Measurements from ENCODE around the gene USP7. TPM values are rescaled to one million over a fixed set of nuclear protein-coding genes. Genes with fewer than 3 reads are reported as not detected.

USP7 gene
- total RNA-seq, 4 donors from 2014 or later = 125 to 139 (median 130) TPM

GRCh38 chr16:8956265-8957062, 7.2 kb downstream of the USP7 start:
- H3K4me1 ChIP-seq = peaks cover 15 to 89% (median 47%) of the 10 kb centered on the region in 4 donors
- no peak for DNase-seq
- H3K27ac ChIP-seq = no peak overlapping the region
- TF ChIP-seq POLR2A (IDR thresholded peaks at IDR 0.05) (no peak), CTCF (IDR thresholded peaks at IDR 0.05) (no peak)
- no peaks in the 10 kb centered on the region for H3K27me3 ChIP-seq
- no peaks in the 10 kb centered on the region for H3K9me3 ChIP-seq
- H3K36me3 ChIP-seq = no peaks in the 10 kb centered on the region
- no peak overlapping the region for H3K4me3 ChIP-seq

GRCh38 chr16:8955828-8956227, 7.9 kb downstream of the USP7 start:
- Histone ChIP-seq H3K4me3 (no peak overlapping the region), H3K36me3 (no peaks in the 10 kb centered on the region), H3K9me3 (no peaks in the 10 kb centered on the region), H3K27me3 (no peaks in the 10 kb centered on the region), H3K27ac (no peak overlapping the region), H3K4me1 (peaks cover 15 to 89% (median 48%) of the 10 kb centered on the region in 4 donors)
- TF ChIP-seq POLR2A (IDR thresholded peaks at IDR 0.05) = no peak
- TF ChIP-seq CTCF (IDR thresholded peaks at IDR 0.05) = no peak
- no peak for DNase-seq

GRCh38 chr16:8953064-8953463, 10.6 kb downstream of the USP7 start:
- Histone ChIP-seq H3K27ac (no peak overlapping the region), H3K4me1 (peaks cover 9 to 85% (median 40%) of the 10 kb centered on the region in 4 donors), H3K36me3 (no peaks in the 10 kb centered on the region), H3K9me3 (no peaks in the 10 kb centered on the region), H3K4me3 (no peak overlapping the region), H3K27me3 (no peaks in the 10 kb centered on the region)
- DNase-seq = no peak
- TF ChIP-seq POLR2A (IDR thresholded peaks at IDR 0.05) = no peak
- TF ChIP-seq CTCF (IDR thresholded peaks at IDR 0.05) = no peak

- TF ChIP-seq POLR2A (IDR thresholded peaks at IDR 0.05) (no peak), CTCF (IDR thresholded peaks at IDR 0.05) (no peak)
- no peak overlapping the region for H3K27ac ChIP-seq
- H3K4me3 ChIP-seq = no peak overlapping the region
- no peaks in the 10 kb centered on the region for H3K27me3 ChIP-seq
- H3K9me3 ChIP-seq = no peaks in the 10 kb centered on the region
- H3K36me3 ChIP-seq = no peaks in the 10 kb centered on the region
- peaks cover 8 to 84% (median 37%) of the 10 kb centered on the region in 4 donors for H3K4me1 ChIP-seq
- no peak for DNase-seq
These were observed 11.4 kb downstream of the USP7 start for GRCh38 chr16:8952281-8952751.

- Histone ChIP-seq H3K9me3 (no peaks in the 10 kb centered on the region), H3K4me1 (peaks cover 7 to 84% (median 34%) of the 10 kb centered on the region in 4 donors), H3K27me3 (no peaks in the 10 kb centered on the region), H3K27ac (peak overlapping the region in 1 of 4 donors; percentile 31), H3K36me3 (no peaks in the 10 kb centered on the region), H3K4me3 (no peak overlapping the region)
- TF ChIP-seq CTCF (IDR thresholded peaks at IDR 0.05) = no peak
- no peak for TF ChIP-seq POLR2A (IDR thresholded peaks at IDR 0.05)
- DNase-seq = peak in 1 of 3 donors; percentile 56
These were observed 12.0 kb downstream of the USP7 start for GRCh38 chr16:8951447-8952280.

Measured in Peyer's patch (tissue), 4 donors.